Measurements from ENCODE around the gene EPAS1. TPM values are rescaled to one million over a fixed set of nuclear protein-coding genes. Genes with fewer than 3 reads are reported as not detected.

Gene EPAS1
- total and polyA plus RNA-seq, 2 of the 13 experiments (the other 11 are each of a cell fraction or from before 2014, with no cell fraction given) = 47.1 to 182 TPM

- TF ChIP-seq, protein P1, sequence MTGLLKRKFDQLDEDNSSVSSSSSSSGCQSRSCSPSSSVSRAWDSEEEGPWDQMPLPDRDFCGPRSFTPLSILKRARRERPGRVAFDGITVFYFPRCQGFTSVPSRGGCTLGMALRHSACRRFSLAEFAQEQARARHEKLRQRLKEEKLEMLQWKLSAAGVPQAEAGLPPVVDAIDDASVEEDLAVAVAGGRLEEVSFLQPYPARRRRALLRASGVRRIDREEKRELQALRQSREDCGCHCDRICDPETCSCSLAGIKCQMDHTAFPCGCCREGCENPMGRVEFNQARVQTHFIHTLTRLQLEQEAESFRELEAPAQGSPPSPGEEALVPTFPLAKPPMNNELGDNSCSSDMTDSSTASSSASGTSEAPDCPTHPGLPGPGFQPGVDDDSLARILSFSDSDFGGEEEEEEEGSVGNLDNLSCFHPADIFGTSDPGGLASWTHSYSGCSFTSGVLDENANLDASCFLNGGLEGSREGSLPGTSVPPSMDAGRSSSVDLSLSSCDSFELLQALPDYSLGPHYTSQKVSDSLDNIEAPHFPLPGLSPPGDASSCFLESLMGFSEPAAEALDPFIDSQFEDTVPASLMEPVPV (CRISPR knock-in tag; IDR thresholded peaks at IDR 0.05) = peak; percentile 49; the same call in 1 of the 2 replicates
- TF ChIP-seq, protein P2, sequence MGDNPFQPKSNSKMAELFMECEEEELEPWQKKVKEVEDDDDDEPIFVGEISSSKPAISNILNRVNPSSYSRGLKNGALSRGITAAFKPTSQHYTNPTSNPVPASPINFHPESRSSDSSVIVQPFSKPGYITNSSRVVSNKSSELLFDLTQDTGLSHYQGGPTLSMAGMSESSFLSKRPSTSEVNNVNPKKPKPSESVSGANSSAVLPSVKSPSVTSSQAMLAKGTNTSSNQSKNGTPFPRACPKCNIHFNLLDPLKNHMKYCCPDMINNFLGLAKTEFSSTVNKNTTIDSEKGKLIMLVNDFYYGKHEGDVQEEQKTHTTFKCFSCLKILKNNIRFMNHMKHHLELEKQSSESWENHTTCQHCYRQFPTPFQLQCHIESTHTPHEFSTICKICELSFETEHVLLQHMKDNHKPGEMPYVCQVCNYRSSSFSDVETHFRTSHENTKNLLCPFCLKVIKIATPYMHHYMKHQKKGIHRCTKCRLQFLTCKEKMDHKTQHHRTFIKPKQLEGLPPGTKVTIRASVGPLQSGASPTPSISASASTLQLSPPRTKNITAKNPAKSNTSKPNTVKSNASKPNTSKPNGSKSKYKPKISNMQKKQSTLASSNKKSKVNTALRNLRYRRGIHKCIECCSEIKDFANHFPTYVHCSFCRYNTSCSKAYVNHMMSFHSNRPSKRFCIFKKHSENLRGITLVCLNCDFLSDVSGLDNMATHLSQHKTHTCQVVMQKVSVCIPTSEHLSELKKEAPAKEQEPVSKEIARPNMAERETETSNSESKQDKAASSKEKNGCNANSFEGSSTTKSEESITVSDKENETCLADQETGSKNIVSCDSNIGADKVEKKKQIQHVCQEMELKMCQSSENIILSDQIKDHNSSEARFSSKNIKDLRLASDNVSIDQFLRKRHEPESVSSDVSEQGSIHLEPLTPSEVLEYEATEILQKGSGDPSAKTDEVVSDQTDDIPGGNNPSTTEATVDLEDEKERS (CRISPR knock-in tag; IDR thresholded peaks at IDR 0.05) = no peak
- TF ChIP-seq ZNF639 (CRISPR knock-in tag; conservative IDR thresholded peaks at IDR 0.05) (peak; percentile 85), FIP1L1 (IDR thresholded peaks at IDR 0.05; ENCODE audit: borderline replicate concordance, insufficient read depth, low read depth, low read length) (no peak), KDM1A (CRISPR knock-in tag; IDR thresholded peaks at IDR 0.05) (peak; percentile 18; the same call in 1 of the 2 replicates), SAP130 (CRISPR knock-in tag; IDR thresholded peaks at IDR 0.05; ENCODE audit: low read depth) (peak; percentile 68; the same call in 1 of the 2 replicates), POLR2AphosphoS5 (IDR thresholded peaks at IDR 0.05; ENCODE audit: low read depth, low read length) (peak; percentile 86), ZNF432 (CRISPR knock-in tag; IDR thresholded peaks at IDR 0.05; ENCODE audit: borderline replicate concordance) (no peak), REL (CRISPR knock-in tag; conservative IDR thresholded peaks at IDR 0.05) (0 out of 2 replicates have a peak, but pooled peaks have one; percentile 17), ZSCAN22 (CRISPR knock-in tag; IDR thresholded peaks at IDR 0.05) (no peak), ZFP41 (CRISPR knock-in tag; IDR thresholded peaks at IDR 0.05; ENCODE audit: borderline replicate concordance) (0 out of 2 replicates have a peak, but pooled peaks have one; percentile 48), NFKB2 (CRISPR knock-in tag; IDR thresholded peaks at IDR 0.05; ENCODE audit: borderline replicate concordance) (peak; percentile 18; the same call in 1 of the 2 replicates), FOXK1 (CRISPR knock-in tag; IDR thresholded peaks at IDR 0.05; ENCODE audit: borderline replicate concordance, low read depth) (peak; percentile 60; the same call in 1 of the 2 replicates), GATAD2A (CRISPR knock-in tag; IDR thresholded peaks at IDR 0.05) (peak; percentile 6; the same call in 1 of the 2 replicates)
- TF ChIP-seq, protein P3, sequence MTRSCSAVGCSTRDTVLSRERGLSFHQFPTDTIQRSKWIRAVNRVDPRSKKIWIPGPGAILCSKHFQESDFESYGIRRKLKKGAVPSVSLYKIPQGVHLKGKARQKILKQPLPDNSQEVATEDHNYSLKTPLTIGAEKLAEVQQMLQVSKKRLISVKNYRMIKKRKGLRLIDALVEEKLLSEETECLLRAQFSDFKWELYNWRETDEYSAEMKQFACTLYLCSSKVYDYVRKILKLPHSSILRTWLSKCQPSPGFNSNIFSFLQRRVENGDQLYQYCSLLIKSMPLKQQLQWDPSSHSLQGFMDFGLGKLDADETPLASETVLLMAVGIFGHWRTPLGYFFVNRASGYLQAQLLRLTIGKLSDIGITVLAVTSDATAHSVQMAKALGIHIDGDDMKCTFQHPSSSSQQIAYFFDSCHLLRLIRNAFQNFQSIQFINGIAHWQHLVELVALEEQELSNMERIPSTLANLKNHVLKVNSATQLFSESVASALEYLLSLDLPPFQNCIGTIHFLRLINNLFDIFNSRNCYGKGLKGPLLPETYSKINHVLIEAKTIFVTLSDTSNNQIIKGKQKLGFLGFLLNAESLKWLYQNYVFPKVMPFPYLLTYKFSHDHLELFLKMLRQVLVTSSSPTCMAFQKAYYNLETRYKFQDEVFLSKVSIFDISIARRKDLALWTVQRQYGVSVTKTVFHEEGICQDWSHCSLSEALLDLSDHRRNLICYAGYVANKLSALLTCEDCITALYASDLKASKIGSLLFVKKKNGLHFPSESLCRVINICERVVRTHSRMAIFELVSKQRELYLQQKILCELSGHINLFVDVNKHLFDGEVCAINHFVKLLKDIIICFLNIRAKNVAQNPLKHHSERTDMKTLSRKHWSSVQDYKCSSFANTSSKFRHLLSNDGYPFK (CRISPR knock-in tag; IDR thresholded peaks at IDR 0.05; ENCODE audit: borderline replicate concordance) = peak; percentile 26; the same call in 1 of the 2 replicates
- TF ChIP-seq, protein P4, sequence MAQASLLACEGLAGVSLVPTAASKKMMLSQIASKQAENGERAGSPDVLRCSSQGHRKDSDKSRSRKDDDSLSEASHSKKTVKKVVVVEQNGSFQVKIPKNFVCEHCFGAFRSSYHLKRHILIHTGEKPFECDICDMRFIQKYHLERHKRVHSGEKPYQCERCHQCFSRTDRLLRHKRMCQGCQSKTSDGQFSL (CRISPR knock-in tag; IDR thresholded peaks at IDR 0.05) = 0 out of 2 replicates have a peak, but pooled peaks have one; percentile 17
These were observed at the start of gene EPAS1 (continued) for GRCh38 chr2:46296840-46297545.
